Activated T-cell treated with anti-CD3 and anti-CD28 coated beads, Interleukin-2, amount 50 U/mL, for 24 hours (primary cell): ENCODE measurements around the gene SLFN14.
A peak's percentile ranks its signal among the peaks of the same experiment; 100 is the strongest.

Experiments used
- DNase-seq: peaks from one replicate; pipeline ENCODE4 v3.0.0-alpha.2; 2020
- H3K27ac Mint-ChIP-seq: 2 replicates; pipeline ENCODE4 v1.8.0; 2020; ENCODE audit warnings: mild to moderate bottlenecking, mixed read lengths
- H3K27me3 Mint-ChIP-seq: 2 replicates; pipeline ENCODE4 v1.8.0; 2020; ENCODE audit warnings: mixed read lengths
- H3K36me3 Mint-ChIP-seq: 2 replicates; pipeline ENCODE4 v1.8.0; 2020; ENCODE audit warnings: low read depth, mixed read lengths
- H3K4me1 Mint-ChIP-seq: 2 replicates; pipeline ENCODE4 v1.8.0; 2020; ENCODE audit warnings: low read depth, mixed read lengths
- H3K4me3 Mint-ChIP-seq: 2 replicates; pipeline ENCODE4 v1.8.0; 2020; ENCODE audit warnings: mild to moderate bottlenecking, moderate library complexity, mixed read lengths
- H3K9me3 Mint-ChIP-seq: 2 replicates; pipeline ENCODE4 v1.8.0; 2020; ENCODE audit warnings: mixed read lengths

The SLFN14 gene

GRCh38 chr17:35560703-35561102, at the start of gene SLFN14:
Gene SLFN14 (minus strand): TSS chr17:35560819. CDS start chr17:35558062, 2,757 bp downstream.
- H3K36me3 Mint-ChIP-seq = no peaks in the 10 kb centered on the region
- H3K9me3 Mint-ChIP-seq = no peaks in the 10 kb centered on the region
- peaks cover 4% of the 10 kb centered on the region for H3K4me1 Mint-ChIP-seq
- no peak for DNase-seq
- H3K27me3 Mint-ChIP-seq = no peaks in the 10 kb centered on the region
- H3K27ac Mint-ChIP-seq = peak within 1 kb of the TSS; percentile 30
- H3K4me3 Mint-ChIP-seq = no peak within 1 kb of the TSS

- Mint-ChIP-seq H3K27ac (no peak overlapping the region), H3K9me3 (no peaks in the 10 kb centered on the region), H3K4me3 (no peak overlapping the region), H3K36me3 (peaks cover 84% of the 10 kb centered on the region), H3K4me1 (peaks cover 4% of the 10 kb centered on the region), H3K27me3 (no peaks in the 10 kb centered on the region)
- no peak for DNase-seq
These were observed 49.2 kb upstream of the SLFN14 start for GRCh38 chr17:35609831-35610230.

GRCh38 chr17:35607239-35607847, 46.7 kb upstream of the SLFN14 start:
- H3K4me1 Mint-ChIP-seq = peaks cover 4% of the 10 kb centered on the region
- H3K4me3 Mint-ChIP-seq = no peak overlapping the region
- no peak overlapping the region for H3K27ac Mint-ChIP-seq

GRCh38 chr17:35605678-35606077, 45.1 kb upstream of the SLFN14 start:
- H3K27ac Mint-ChIP-seq = peak overlapping the region; percentile 64
- peaks cover 85% of the 10 kb centered on the region for H3K36me3 Mint-ChIP-seq
- no peak overlapping the region for H3K4me3 Mint-ChIP-seq
- H3K4me1 Mint-ChIP-seq = peaks cover 5% of the 10 kb centered on the region
- no peaks in the 10 kb centered on the region for H3K9me3 Mint-ChIP-seq
- no peak for DNase-seq
- H3K27me3 Mint-ChIP-seq = no peaks in the 10 kb centered on the region

More at GRCh38 chr17:35607239-35607847, 46.7 kb upstream of the SLFN14 start:
- peaks cover 85% of the 10 kb centered on the region for H3K36me3 Mint-ChIP-seq
- no peaks in the 10 kb centered on the region for H3K9me3 Mint-ChIP-seq
- no peaks in the 10 kb centered on the region for H3K27me3 Mint-ChIP-seq
- no peak for DNase-seq

GRCh38 chr17:35603674-35604073, 43.1 kb upstream of the SLFN14 start:
- Mint-ChIP-seq H3K4me1 (peaks cover 5% of the 10 kb centered on the region), H3K9me3 (no peaks in the 10 kb centered on the region), H3K4me3 (no peak overlapping the region), H3K27ac (no peak overlapping the region), H3K27me3 (no peaks in the 10 kb centered on the region), H3K36me3 (peaks cover 92% of the 10 kb centered on the region)
- no peak for DNase-seq

GRCh38 chr17:35597604-35598003, 37.0 kb upstream of the SLFN14 start:
- Mint-ChIP-seq H3K4me1 (peaks cover 19% of the 10 kb centered on the region), H3K36me3 (peaks cover 87% of the 10 kb centered on the region), H3K9me3 (no peaks in the 10 kb centered on the region), H3K4me3 (no peak overlapping the region), H3K27ac (no peak overlapping the region), H3K27me3 (no peaks in the 10 kb centered on the region)
- no peak for DNase-seq

GRCh38 chr17:35596530-35597233, 36.1 kb upstream of the SLFN14 start:
- Mint-ChIP-seq H3K9me3 (no peaks in the 10 kb centered on the region), H3K27ac (no peak overlapping the region), H3K4me1 (peaks cover 19% of the 10 kb centered on the region), H3K36me3 (peaks cover 81% of the 10 kb centered on the region), H3K4me3 (no peak overlapping the region), H3K27me3 (no peaks in the 10 kb centered on the region)
- DNase-seq = no peak

GRCh38 chr17:35596072-35596471, 35.5 kb upstream of the SLFN14 start:
- no peak for DNase-seq
- H3K27ac Mint-ChIP-seq = no peak overlapping the region
- peaks cover 76% of the 10 kb centered on the region for H3K36me3 Mint-ChIP-seq
- no peaks in the 10 kb centered on the region for H3K27me3 Mint-ChIP-seq
- no peaks in the 10 kb centered on the region for H3K9me3 Mint-ChIP-seq
- H3K4me1 Mint-ChIP-seq = peaks cover 19% of the 10 kb centered on the region
- H3K4me3 Mint-ChIP-seq = no peak overlapping the region

GRCh38 chr17:35588196-35588920, 27.7 kb upstream of the SLFN14 start:
- no peaks in the 10 kb centered on the region for H3K27me3 Mint-ChIP-seq
- H3K4me3 Mint-ChIP-seq = peak overlapping the region; percentile 98
- peak overlapping the region; percentile 98 for H3K27ac Mint-ChIP-seq
- DNase-seq = peak; percentile 37
- H3K36me3 Mint-ChIP-seq = peaks cover 21% of the 10 kb centered on the region
- peaks cover 34% of the 10 kb centered on the region for H3K4me1 Mint-ChIP-seq
- no peaks in the 10 kb centered on the region for H3K9me3 Mint-ChIP-seq

GRCh38 chr17:35587074-35587961, 26.7 kb upstream of the SLFN14 start, which contains the start of gene AP2B1:
Gene AP2B1 (plus strand): TSS chr17:35587322. CDS start chr17:35594031, 6,709 bp downstream.
- no peaks in the 10 kb centered on the region for H3K9me3 Mint-ChIP-seq
- H3K4me1 Mint-ChIP-seq = peaks cover 30% of the 10 kb centered on the region
- H3K36me3 Mint-ChIP-seq = peaks cover 14% of the 10 kb centered on the region
- no peaks in the 10 kb centered on the region for H3K27me3 Mint-ChIP-seq
- peak; percentile 99 for DNase-seq
- H3K27ac Mint-ChIP-seq = peak within 1 kb of the TSS; percentile 98
- H3K4me3 Mint-ChIP-seq = peak within 1 kb of the TSS; percentile 98

GRCh38 chr17:35586569-35587073, 26.0 kb upstream of the SLFN14 start:
- peaks cover 14% of the 10 kb centered on the region for H3K36me3 Mint-ChIP-seq
- H3K9me3 Mint-ChIP-seq = no peaks in the 10 kb centered on the region
- H3K4me3 Mint-ChIP-seq = peak overlapping the region; percentile 98
- no peaks in the 10 kb centered on the region for H3K27me3 Mint-ChIP-seq
- peak overlapping the region; percentile 98 for H3K27ac Mint-ChIP-seq
- no peak for DNase-seq
- peaks cover 30% of the 10 kb centered on the region for H3K4me1 Mint-ChIP-seq

GRCh38 chr17:35584061-35584460, 23.4 kb upstream of the SLFN14 start:
- H3K4me1 Mint-ChIP-seq = peaks cover 26% of the 10 kb centered on the region
- DNase-seq = no peak
- peaks cover 9% of the 10 kb centered on the region for H3K36me3 Mint-ChIP-seq
- no peak overlapping the region for H3K27ac Mint-ChIP-seq
- no peaks in the 10 kb centered on the region for H3K9me3 Mint-ChIP-seq
- H3K27me3 Mint-ChIP-seq = no peaks in the 10 kb centered on the region
- H3K4me3 Mint-ChIP-seq = no peak overlapping the region

GRCh38 chr17:35578929-35579432, 18.4 kb upstream of the SLFN14 start:
- peaks cover 42% of the 10 kb centered on the region for H3K36me3 Mint-ChIP-seq
- H3K9me3 Mint-ChIP-seq = no peaks in the 10 kb centered on the region
- peak overlapping the region; percentile 95 for H3K27ac Mint-ChIP-seq
- H3K4me3 Mint-ChIP-seq = peak overlapping the region; percentile 90
- H3K27me3 Mint-ChIP-seq = no peaks in the 10 kb centered on the region
- peaks cover 38% of the 10 kb centered on the region for H3K4me1 Mint-ChIP-seq
- no peak for DNase-seq
